Spleen (tissue), 11 donors: Measurements from ENCODE around the gene CHRND. TPM values are rescaled to one million over a fixed set of nuclear protein-coding genes. Genes with fewer than 3 reads are reported as not detected.
A peak's percentile ranks its signal among the peaks of the same experiment; 100 is the strongest.

Experiments used
- DNase-seq: peaks from one replicate; pipeline ENCODE4 v3.0.0-alpha.2; 2020
- H3K27ac ChIP-seq, 8 donors: fragments of 200-600 bp; sonication (generic) in 7 of 8; 1 replicate in 4 of 8; 2 replicates in 4 of 8; pipeline versions ENCODE4 v1.5.0 to v1.8.0; 2016 to 2021; ENCODE audit warnings: inconsistent platforms in 4 of 8, mild to moderate bottlenecking in 4 of 8, moderate library complexity in 1 of 8
- H3K27me3 ChIP-seq, 7 donors: fragments of 200-600 bp; sonication (generic) in 6 of 7; replicated peaks in 1 of 7; 1 replicate in 4 of 7; 2 replicates in 3 of 7; pipeline versions ENCODE4 v1.5.0 to v1.8.0; 2016 to 2021; ENCODE audit warnings: inconsistent platforms in 3 of 7, mild to moderate bottlenecking in 1 of 7
- H3K36me3 ChIP-seq, 6 donors: fragments of 200-600 bp; sonication (generic) in 5 of 6; 1 replicate in 4 of 6; 2 replicates in 2 of 6; pipeline versions ENCODE4 v1.5.0 to v1.8.0; 2016 to 2021; ENCODE audit warnings: inconsistent platforms in 2 of 6
- H3K4me1 ChIP-seq, 6 donors: fragments of 200-600 bp; sonication (generic) in 5 of 6; 1 replicate in 3 of 6; 2 replicates in 3 of 6; pipeline versions ENCODE4 v1.5.0 to v1.8.0; 2016 to 2021; ENCODE audit warnings: inconsistent platforms in 3 of 6
- H3K4me3 ChIP-seq, 8 donors: fragments of 200-600 bp; sonication (generic) in 7 of 8; 1 replicate in 4 of 8; 2 replicates in 4 of 8; pipeline versions ENCODE4 v1.5.0 to v1.8.0; 2016 to 2021; ENCODE audit warnings: inconsistent platforms in 4 of 8, mild to moderate bottlenecking in 4 of 8, moderate library complexity in 2 of 8
- H3K9me3 ChIP-seq, 8 donors: fragments of 200-600 bp; sonication (generic) in 7 of 8; 1 replicate in 4 of 8; 2 replicates in 4 of 8; pipeline versions ENCODE4 v1.5.0 to v1.8.0; 2016 to 2021; ENCODE audit warnings: inconsistent platforms in 4 of 8
- CTCF ChIP-seq, 11 experiments: fragments of 200-600 bp in 7 of 11; fragments of 450-650 bp in 4 of 11; sonication (generic) in 4 of 11; IDR thresholded peaks in 8 of 11; conservative IDR thresholded peaks in 3 of 11; 1 replicate in 7 of 11; 2 replicates in 4 of 11; pipeline versions ENCODE4 v1.4.0 to v1.8.0; 2016 to 2021; ENCODE audit warnings: antibody characterized with exemption in 11 of 11, inconsistent platforms in 4 of 11, mild to moderate bottlenecking in 1 of 11
- POLR2A ChIP-seq, 3 donors: fragments of 450-650 bp; IDR thresholded peaks; one replicate each; pipeline ENCODE4 v1.5.1; 2017; ENCODE audit warnings: antibody characterized with exemption in 3 of 3, mild to moderate bottlenecking in 1 of 3
- POLR2AphosphoS5 ChIP-seq, 3 donors: sonication (generic); formaldehyde crosslinking; IDR thresholded peaks; one replicate each; pipeline ENCODE4 v1.5.1; 2017; ENCODE audit warnings: antibody characterized with exemption in 3 of 3
- WGBS, 5 donors: extraction: QIAGEN DNeasy Blood & Tissue Kit in 3 of 5; methylation state at CpG; one replicate each; pipeline versions ENCODE4 v1.1.5 to v1.1.7; 2013 to 2018; 5-methylcytosine and 5-hydroxymethylcytosine counted together
- intact Hi-C: fragments of 100-400 bp; cut with DNase I; formaldehyde crosslinking; loops from one replicate; pipeline ENCODE4 v1.15.0; 2023; ENCODE audit warnings: low total_unique reads
- polyA plus RNA-seq, 3 donors: library from polyadenylated mRNA; stranded (reverse); fragments of 200-250 nt; gene quantifications; one replicate each; pipeline ENCODE4 v1.2.1, GENCODE V29; 2013
- total RNA-seq, 7 donors: library from RNA; depleted of rRNA in 3 of 7; stranded (reverse); fragments of >200 nt in 3 of 7; fragmentation: NEBNext Ultra II Directional in 4 of 7; extraction: Animal tissue kit (Norgen Biotek cat#: 25700) in 4 of 7; gene quantifications; one replicate each; pipeline versions ENCODE4 v1.1.0 to v1.2.1, GENCODE V29; 2016 to 2021
- donor health status: healthy with polysubstance abuse.
- donor health status: DM: no; HTN: no; CAD: no; lungs with moderate emphysema.
- donor health status: DM: no; HTN: no; CAD: no.
- donor health status: Bipolar disorder and iron deficiency.
- donor health status: healthy.
- donor health status: DM: no; HTN: no; CAD: no.
- donor health status: DM: yes; HTN: yes; CAD: no.

CHRND gene
- total and polyA plus RNA-seq, 10 donors = 0.32 TPM; not detected in 9

- Histone ChIP-seq H3K9me3 (peaks cover 0 to 4% (median 0%) of the 10 kb centered on the region in 8 donors), H3K36me3 (peaks cover under 1 to 46% (median 12%) of the 10 kb centered on the region in 6 donors), H3K27ac (peak overlapping the region; percentile 93 to 100 (median 99)), H3K4me3 (peak overlapping the region; percentile 62 to 90 (median 82)), H3K4me1 (peaks cover 22 to 85% (median 74%) of the 10 kb centered on the region in 6 donors), H3K27me3 (no peaks in the 10 kb centered on the region)
- WGBS, 5 donors = 3 to 12% (median 5%) methylated on average over 7 of the region's 7 CpGs
- no peak for DNase-seq
- intact Hi-C loops = no loop called here
- no peak for TF ChIP-seq CTCF (IDR thresholded peaks at IDR 0.05 in 8 of 11, conservative IDR thresholded peaks at IDR 0.05 in 3 of 11)
- TF ChIP-seq POLR2AphosphoS5 (IDR thresholded peaks at IDR 0.05) = no peak
- TF ChIP-seq POLR2A (IDR thresholded peaks at IDR 0.05) = no peak
These were observed 25.3 kb downstream of the CHRND start for GRCh38 chr2:232551250-232551638.

DNA sequence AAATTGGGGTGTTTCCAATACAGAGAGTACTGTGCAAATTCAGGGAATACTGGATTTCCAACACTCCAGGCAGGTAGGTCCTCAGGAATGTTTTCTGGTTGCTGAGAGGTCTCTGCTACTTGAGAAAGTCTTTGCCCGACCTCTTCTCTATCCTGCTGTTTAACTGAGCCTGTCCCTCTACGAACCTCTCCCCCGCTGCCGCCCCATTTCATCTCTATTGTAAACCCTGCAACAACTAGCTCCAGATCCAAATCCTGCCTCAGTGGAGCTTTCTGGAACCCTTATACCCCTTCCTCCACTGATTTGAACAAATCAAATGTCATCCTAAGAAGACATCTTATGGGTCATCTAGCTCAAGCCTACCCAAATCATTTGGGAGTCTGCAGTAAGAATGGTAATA is 25.8 kb downstream of the CHRND start:
- peaks cover 5 to 47% (median 17%) of the 10 kb centered on the region in 6 donors for H3K36me3 ChIP-seq
- H3K4me1 ChIP-seq = peaks cover 22 to 79% (median 70%) of the 10 kb centered on the region in 6 donors
- peak overlapping the region in 4 of 8 donors; percentile 93 to 99 (median 99) for H3K27ac ChIP-seq
- H3K9me3 ChIP-seq = peaks cover 0 to 4% (median 0%) of the 10 kb centered on the region in 8 donors
- TF ChIP-seq POLR2A (IDR thresholded peaks at IDR 0.05) (no peak), POLR2AphosphoS5 (IDR thresholded peaks at IDR 0.05) (no peak), CTCF (IDR thresholded peaks at IDR 0.05 in 8 of 11, conservative IDR thresholded peaks at IDR 0.05 in 3 of 11) (no peak)
- 91 to 98% (median 96%) methylated on average over 4 of the region's 4 CpGs for WGBS, 5 donors
- intact Hi-C loops = no loop called here
- no peaks in the 10 kb centered on the region for H3K27me3 ChIP-seq
- no peak for DNase-seq
- peak overlapping the region in 7 of 8 donors; percentile 62 to 90 (median 80) for H3K4me3 ChIP-seq

DNA sequence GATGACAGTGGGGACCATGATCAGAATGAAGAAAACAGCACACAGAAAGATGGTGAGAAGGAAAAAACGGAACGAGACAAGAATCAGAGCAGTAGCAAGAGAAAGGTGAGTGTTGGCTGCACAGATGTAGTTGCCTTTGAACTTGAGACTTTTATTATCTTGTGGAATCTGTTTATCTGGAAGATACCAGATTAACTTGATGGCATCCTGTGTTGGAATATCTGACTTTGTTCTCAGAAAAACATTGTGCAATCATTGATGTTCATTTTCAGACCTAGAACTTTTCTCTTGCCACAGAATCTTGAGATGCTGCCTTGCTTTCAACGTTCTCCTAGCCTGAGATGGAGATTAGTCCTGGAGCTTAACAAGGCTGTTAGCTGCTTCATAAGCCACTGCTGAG is 30.5 kb downstream of the CHRND start:
- Histone ChIP-seq H3K36me3 (peaks cover 13 to 85% (median 57%) of the 10 kb centered on the region in 6 donors), H3K27me3 (no peaks in the 10 kb centered on the region), H3K27ac (no peak overlapping the region), H3K4me3 (no peak overlapping the region), H3K4me1 (peaks cover 16 to 50% (median 36%) of the 10 kb centered on the region in 6 donors), H3K9me3 (no peaks in the 10 kb centered on the region)
- WGBS, 5 donors = 79 to 92% (median 88%) methylated on average over 3 of the region's 3 CpGs
- no peak for TF ChIP-seq CTCF (IDR thresholded peaks at IDR 0.05 in 8 of 11, conservative IDR thresholded peaks at IDR 0.05 in 3 of 11)
- TF ChIP-seq POLR2AphosphoS5 (IDR thresholded peaks at IDR 0.05) = no peak
- TF ChIP-seq POLR2A (IDR thresholded peaks at IDR 0.05) = no peak
- DNase-seq = no peak
- intact Hi-C loops = no loop called here

DNA sequence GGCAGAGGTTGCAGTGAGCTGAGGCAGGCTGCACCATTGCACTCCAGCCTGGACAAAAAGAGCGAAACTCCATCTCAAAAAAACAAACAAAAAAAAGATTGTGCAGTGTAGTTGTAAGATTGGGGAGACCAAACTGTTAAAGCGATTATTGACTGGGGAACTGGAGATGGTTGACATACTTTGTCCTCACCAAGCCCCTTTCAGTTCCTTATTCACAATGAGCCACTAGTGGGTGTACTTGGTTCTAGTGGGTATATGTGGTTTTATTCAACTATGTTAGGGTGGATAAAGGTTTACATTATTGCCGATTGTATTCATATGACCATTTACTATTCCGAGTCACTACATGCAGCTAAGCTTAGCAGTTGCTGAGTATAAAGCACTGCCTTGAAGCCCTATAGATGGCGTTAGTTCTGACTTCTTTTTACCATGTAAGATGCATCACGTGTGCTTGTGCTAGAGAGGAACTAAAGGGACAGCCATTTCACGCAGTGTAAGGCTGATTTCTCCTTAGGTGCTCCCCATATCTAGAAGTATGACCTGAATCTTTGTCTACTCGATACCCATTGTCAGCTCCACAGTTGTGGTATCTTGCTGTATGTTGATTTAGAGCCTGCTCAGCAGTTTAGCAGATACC is 36.7 kb downstream of the CHRND start:
- no peak for DNase-seq
- H3K27me3 ChIP-seq = no peaks in the 10 kb centered on the region
- intact Hi-C loops = no loop called here
- peaks cover 9 to 100% (median 91%) of the 10 kb centered on the region in 6 donors for H3K36me3 ChIP-seq
- H3K4me3 ChIP-seq = no peak overlapping the region
- H3K27ac ChIP-seq = peak overlapping the region in 1 of 8 donors; percentile 4
- H3K4me1 ChIP-seq = peaks cover 0 to 7% (median 0%) of the 10 kb centered on the region in 6 donors
- TF ChIP-seq CTCF (IDR thresholded peaks at IDR 0.05 in 8 of 11, conservative IDR thresholded peaks at IDR 0.05 in 3 of 11) (peak in 1 of 11 experiments; percentile 9), POLR2A (IDR thresholded peaks at IDR 0.05) (no peak), POLR2AphosphoS5 (IDR thresholded peaks at IDR 0.05) (no peak)
- 67 to 83% (median 75%) methylated on average over 8 of the region's 8 CpGs for WGBS, 5 donors
- no peaks in the 10 kb centered on the region for H3K9me3 ChIP-seq
